H7 (cell line): Measurements from ENCODE around the gene ORM1. TPM values are rescaled to one million over a fixed set of nuclear protein-coding genes. Genes with fewer than 3 reads are reported as not detected.

Experiments
- DNase-seq: peaks from one replicate; pipeline ENCODE4 v3.0.0; 2012
- H3K27me3 ChIP-seq: 2 replicates; pipeline ENCODE4 v1.6.0; 2011; ENCODE audit warnings: mild to moderate bottlenecking, low read length; ENCODE audit not compliant: control insufficient read depth, insufficient read depth
- H3K36me3 ChIP-seq: replicated peaks from 2 replicates; pipeline ENCODE4 v1.5.1; 2011; ENCODE audit warnings: low read length; ENCODE audit not compliant: control insufficient read depth, insufficient read depth
- H3K4me3 ChIP-seq: 2 replicates; pipeline ENCODE4 v1.5.1; 2011; ENCODE audit warnings: low read depth, mild to moderate bottlenecking, control low read depth, low read length, moderate library complexity; ENCODE audit not compliant: insufficient read depth
- total RNA-seq: library from RNA; depleted of rRNA; stranded (reverse); fragments of >200 nt; shearing (Covaris generic); gene quantifications from 2 replicates; pipeline ENCODE4 v1.2.3, GENCODE V29; 2014

ORM1 gene
- total RNA-seq, 1 experiment from 2014 or later = not detected

- DNase-seq = no peak
- H3K4me3 ChIP-seq = no peak overlapping the region
- H3K27me3 ChIP-seq = no peaks in the 10 kb centered on the region
- peaks cover 30% of the 10 kb centered on the region for H3K36me3 ChIP-seq
Observed at GRCh38 chr9:114347675-114348074, 24.8 kb downstream of the ORM1 start.

- no peak for DNase-seq
- Histone ChIP-seq H3K27me3 (no peaks in the 10 kb centered on the region), H3K4me3 (no peak overlapping the region), H3K36me3 (peaks cover 26% of the 10 kb centered on the region)
Observed at GRCh38 chr9:114348261-114348905, 25.5 kb downstream of the ORM1 start.

GRCh38 chr9:114348906-114349482 is 26.1 kb downstream of the ORM1 start:
- DNase-seq = peak; percentile 92
- no peaks in the 10 kb centered on the region for H3K27me3 ChIP-seq
- peaks cover 23% of the 10 kb centered on the region for H3K36me3 ChIP-seq
- H3K4me3 ChIP-seq = no peak overlapping the region

GRCh38 chr9:114349713-114350480 is 27.0 kb downstream of the ORM1 start:
- H3K36me3 ChIP-seq = peaks cover 19% of the 10 kb centered on the region
- no peak overlapping the region for H3K4me3 ChIP-seq
- no peaks in the 10 kb centered on the region for H3K27me3 ChIP-seq
- DNase-seq = no peak

GRCh38 chr9:114350636-114351401 is 27.9 kb downstream of the ORM1 start:
- no peaks in the 10 kb centered on the region for H3K27me3 ChIP-seq
- H3K36me3 ChIP-seq = peaks cover 18% of the 10 kb centered on the region
- no peak for DNase-seq
- no peak overlapping the region for H3K4me3 ChIP-seq

GRCh38 chr9:114351932-114352331 is 29.0 kb downstream of the ORM1 start:
- Histone ChIP-seq H3K4me3 (no peak overlapping the region), H3K36me3 (peaks cover 12% of the 10 kb centered on the region), H3K27me3 (no peaks in the 10 kb centered on the region)
- no peak for DNase-seq

GRCh38 chr9:114355821-114356220 is 32.9 kb downstream of the ORM1 start:
- DNase-seq = no peak
- no peaks in the 10 kb centered on the region for H3K27me3 ChIP-seq
- H3K36me3 ChIP-seq = peaks cover 15% of the 10 kb centered on the region
- no peak overlapping the region for H3K4me3 ChIP-seq

- Histone ChIP-seq H3K27me3 (no peaks in the 10 kb centered on the region), H3K36me3 (peaks cover 16% of the 10 kb centered on the region), H3K4me3 (no peak overlapping the region)
- no peak for DNase-seq
Observed at GRCh38 chr9:114356792-114357191, 33.9 kb downstream of the ORM1 start.

GRCh38 chr9:114357360-114357759 is 34.5 kb downstream of the ORM1 start:
- no peak for DNase-seq
- Histone ChIP-seq H3K36me3 (peaks cover 16% of the 10 kb centered on the region), H3K27me3 (no peaks in the 10 kb centered on the region), H3K4me3 (no peak overlapping the region)

- Histone ChIP-seq H3K4me3 (no peak overlapping the region), H3K27me3 (no peaks in the 10 kb centered on the region), H3K36me3 (peaks cover 16% of the 10 kb centered on the region)
- no peak for DNase-seq
Observed at GRCh38 chr9:114357911-114358328, 35.0 kb downstream of the ORM1 start.

- Histone ChIP-seq H3K4me3 (no peak overlapping the region), H3K27me3 (no peaks in the 10 kb centered on the region), H3K36me3 (peaks cover 17% of the 10 kb centered on the region)
- no peak for DNase-seq
Observed at GRCh38 chr9:114359801-114360200, 36.9 kb downstream of the ORM1 start.

GRCh38 chr9:114361542-114361941 is 38.6 kb downstream of the ORM1 start:
- Histone ChIP-seq H3K4me3 (no peak overlapping the region), H3K36me3 (peaks cover 14% of the 10 kb centered on the region), H3K27me3 (no peaks in the 10 kb centered on the region)
- DNase-seq = no peak

GRCh38 chr9:114362394-114362793 is 39.5 kb downstream of the ORM1 start:
- Histone ChIP-seq H3K4me3 (no peak overlapping the region), H3K27me3 (no peaks in the 10 kb centered on the region), H3K36me3 (peaks cover 15% of the 10 kb centered on the region)
- DNase-seq = no peak

- Histone ChIP-seq H3K4me3 (no peak overlapping the region), H3K36me3 (peaks cover 14% of the 10 kb centered on the region), H3K27me3 (no peaks in the 10 kb centered on the region)
- DNase-seq = no peak
Observed at GRCh38 chr9:114363424-114363823, 40.5 kb downstream of the ORM1 start.
